Stimulated activated naive CD8-positive, alpha-beta T cell treated with anti-CD3 and anti-CD28 coated beads, Interleukin-15, Interleukin-2, amounts not matched to agents 100 ng/mL and 50 ng/mL, for 24 hours (primary cell): ENCODE data around the gene BTBD9.

Experiments used
- H3K27ac Mint-ChIP-seq: one replicate; pipeline ENCODE4 v1.8.0; 2021; ENCODE audit warnings: mild to moderate bottlenecking, mixed read lengths
- H3K27me3 Mint-ChIP-seq: one replicate; pipeline ENCODE4 v1.8.0; 2021; ENCODE audit warnings: mixed read lengths
- H3K36me3 Mint-ChIP-seq: one replicate; pipeline ENCODE4 v1.8.0; 2021; ENCODE audit warnings: low read depth, mixed read lengths
- H3K4me1 Mint-ChIP-seq: one replicate; pipeline ENCODE4 v1.8.0; 2021; ENCODE audit warnings: low read depth, mixed read lengths
- H3K4me3 Mint-ChIP-seq: one replicate; pipeline ENCODE4 v1.8.0; 2021; ENCODE audit warnings: mild to moderate bottlenecking, mixed read lengths
- H3K9me3 Mint-ChIP-seq: one replicate; pipeline ENCODE4 v1.8.0; 2021; ENCODE audit warnings: mixed read lengths

BTBD9 gene

GRCh38 chr6:38336922-38337321, 302.8 kb downstream of the BTBD9 start:
- Mint-ChIP-seq H3K9me3 (peaks cover 22% of the 10 kb centered on the region), H3K27me3 (no peaks in the 10 kb centered on the region), H3K27ac (no peak overlapping the region), H3K4me1 (no peaks in the 10 kb centered on the region), H3K36me3 (peaks cover 41% of the 10 kb centered on the region), H3K4me3 (no peak overlapping the region)

- Mint-ChIP-seq H3K9me3 (no peaks in the 10 kb centered on the region), H3K27me3 (no peaks in the 10 kb centered on the region), H3K36me3 (no peaks in the 10 kb centered on the region), H3K4me3 (no peak overlapping the region), H3K4me1 (no peaks in the 10 kb centered on the region), H3K27ac (no peak overlapping the region)
These were observed 312.9 kb downstream of the BTBD9 start for GRCh38 chr6:38326837-38327236.

DNA sequence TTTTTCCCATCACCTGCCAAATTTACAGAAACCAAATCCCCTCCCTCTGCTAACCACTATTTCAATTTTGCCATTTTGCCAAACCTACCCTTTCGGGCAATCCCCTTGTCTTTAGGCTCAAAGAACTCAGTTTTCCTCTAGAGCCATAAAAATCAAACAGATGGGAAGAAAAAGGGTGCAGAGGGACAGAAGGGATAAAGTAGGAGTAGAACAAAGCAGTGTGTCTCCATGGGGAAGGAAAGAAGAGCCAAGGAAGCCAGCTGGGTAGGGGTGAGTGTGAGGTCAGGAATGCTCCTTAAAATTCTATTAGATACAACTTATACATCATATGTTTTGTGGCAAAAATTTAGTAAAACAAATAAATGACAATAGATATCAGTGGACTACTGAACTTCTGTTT, 316.5 kb downstream of the BTBD9 start:
- H3K27ac Mint-ChIP-seq, result no peak overlapping the region
- H3K27me3 Mint-ChIP-seq, result no peaks in the 10 kb centered on the region
- H3K4me3 Mint-ChIP-seq, result no peak overlapping the region
- no peaks in the 10 kb centered on the region for H3K4me1 Mint-ChIP-seq
- H3K9me3 Mint-ChIP-seq, result no peaks in the 10 kb centered on the region
- H3K36me3 Mint-ChIP-seq, result no peaks in the 10 kb centered on the region

- no peaks in the 10 kb centered on the region for H3K27me3 Mint-ChIP-seq
- peaks cover 6% of the 10 kb centered on the region for H3K4me1 Mint-ChIP-seq
- no peak overlapping the region for H3K4me3 Mint-ChIP-seq
- H3K9me3 Mint-ChIP-seq, result no peaks in the 10 kb centered on the region
- H3K27ac Mint-ChIP-seq, result no peak overlapping the region
- H3K36me3 Mint-ChIP-seq, result no peaks in the 10 kb centered on the region
These were observed 317.6 kb downstream of the BTBD9 start for GRCh38 chr6:38322138-38322537.

GRCh38 chr6:38320843-38321242, 318.9 kb downstream of the BTBD9 start:
- Mint-ChIP-seq H3K4me3 (no peak overlapping the region), H3K36me3 (no peaks in the 10 kb centered on the region), H3K27ac (no peak overlapping the region), H3K4me1 (peaks cover 6% of the 10 kb centered on the region), H3K9me3 (no peaks in the 10 kb centered on the region), H3K27me3 (no peaks in the 10 kb centered on the region)

DNA sequence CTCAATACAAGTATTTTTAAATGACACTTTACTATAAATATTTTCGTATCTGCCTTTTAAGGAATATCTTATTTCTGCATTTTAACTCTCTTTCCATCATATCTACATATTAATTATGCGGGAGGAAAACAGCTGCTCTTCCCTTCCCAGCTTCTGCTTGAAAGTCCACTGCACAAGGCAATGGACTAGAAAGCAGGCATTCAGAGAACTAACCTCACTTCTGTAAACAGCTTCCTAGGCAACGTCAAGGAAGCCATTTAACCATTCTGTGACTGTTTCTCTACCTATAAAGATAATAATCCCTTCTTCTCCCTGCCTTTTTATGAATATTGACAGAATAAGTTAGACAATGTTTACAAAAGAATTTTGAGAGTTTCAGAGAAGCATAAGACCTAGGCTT, 319.4 kb downstream of the BTBD9 start:
- Mint-ChIP-seq H3K36me3 (no peaks in the 10 kb centered on the region), H3K27me3 (no peaks in the 10 kb centered on the region), H3K27ac (no peak overlapping the region), H3K4me1 (peaks cover 6% of the 10 kb centered on the region), H3K4me3 (no peak overlapping the region), H3K9me3 (no peaks in the 10 kb centered on the region)

- no peaks in the 10 kb centered on the region for H3K9me3 Mint-ChIP-seq
- no peaks in the 10 kb centered on the region for H3K36me3 Mint-ChIP-seq
- H3K27me3 Mint-ChIP-seq, result no peaks in the 10 kb centered on the region
- H3K4me3 Mint-ChIP-seq, result no peak overlapping the region
- no peak overlapping the region for H3K27ac Mint-ChIP-seq
- H3K4me1 Mint-ChIP-seq, result peaks cover 6% of the 10 kb centered on the region
These were observed 320.2 kb downstream of the BTBD9 start for GRCh38 chr6:38319256-38320212.

GRCh38 chr6:38316099-38316868, 323.4 kb downstream of the BTBD9 start:
- H3K4me3 Mint-ChIP-seq, result no peak overlapping the region
- peaks cover 6% of the 10 kb centered on the region for H3K4me1 Mint-ChIP-seq
- no peaks in the 10 kb centered on the region for H3K36me3 Mint-ChIP-seq
- no peak overlapping the region for H3K27ac Mint-ChIP-seq
- H3K27me3 Mint-ChIP-seq, result no peaks in the 10 kb centered on the region
- H3K9me3 Mint-ChIP-seq, result no peaks in the 10 kb centered on the region

- no peaks in the 10 kb centered on the region for H3K9me3 Mint-ChIP-seq
- H3K4me1 Mint-ChIP-seq, result peaks cover 18% of the 10 kb centered on the region
- H3K36me3 Mint-ChIP-seq, result no peaks in the 10 kb centered on the region
- no peaks in the 10 kb centered on the region for H3K27me3 Mint-ChIP-seq
- H3K4me3 Mint-ChIP-seq, result no peak overlapping the region
- H3K27ac Mint-ChIP-seq, result no peak overlapping the region
These were observed 328.5 kb downstream of the BTBD9 start for GRCh38 chr6:38311201-38311600.

DNA sequence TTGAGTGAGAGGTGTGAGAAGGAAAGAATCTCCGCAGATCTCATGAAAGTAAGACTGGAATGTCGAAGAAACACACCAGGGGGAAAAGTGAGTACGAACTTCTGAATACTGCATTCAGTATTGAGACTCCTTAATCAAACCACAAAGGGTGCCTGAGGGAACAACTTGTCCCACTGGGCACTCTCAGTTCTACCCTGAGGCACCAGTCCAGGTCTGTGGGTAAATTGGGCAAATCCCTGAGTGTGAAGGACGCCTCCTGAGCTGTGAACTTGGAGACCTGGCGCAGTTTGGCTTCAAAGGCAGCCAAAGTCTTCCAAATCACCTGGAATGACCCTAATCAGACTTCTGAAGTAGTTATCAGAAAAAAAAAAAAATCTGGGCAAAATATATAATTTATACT, 329.7 kb downstream of the BTBD9 start:
- Mint-ChIP-seq H3K9me3 (no peaks in the 10 kb centered on the region), H3K4me3 (no peak overlapping the region), H3K4me1 (peaks cover 18% of the 10 kb centered on the region), H3K27ac (no peak overlapping the region), H3K27me3 (no peaks in the 10 kb centered on the region), H3K36me3 (no peaks in the 10 kb centered on the region)

- H3K4me3 Mint-ChIP-seq, result no peak overlapping the region
- H3K4me1 Mint-ChIP-seq, result peaks cover 21% of the 10 kb centered on the region
- no peak overlapping the region for H3K27ac Mint-ChIP-seq
- H3K27me3 Mint-ChIP-seq, result no peaks in the 10 kb centered on the region
- H3K9me3 Mint-ChIP-seq, result no peaks in the 10 kb centered on the region
- no peaks in the 10 kb centered on the region for H3K36me3 Mint-ChIP-seq
These were observed 332.0 kb downstream of the BTBD9 start for GRCh38 chr6:38307740-38308139.

DNA sequence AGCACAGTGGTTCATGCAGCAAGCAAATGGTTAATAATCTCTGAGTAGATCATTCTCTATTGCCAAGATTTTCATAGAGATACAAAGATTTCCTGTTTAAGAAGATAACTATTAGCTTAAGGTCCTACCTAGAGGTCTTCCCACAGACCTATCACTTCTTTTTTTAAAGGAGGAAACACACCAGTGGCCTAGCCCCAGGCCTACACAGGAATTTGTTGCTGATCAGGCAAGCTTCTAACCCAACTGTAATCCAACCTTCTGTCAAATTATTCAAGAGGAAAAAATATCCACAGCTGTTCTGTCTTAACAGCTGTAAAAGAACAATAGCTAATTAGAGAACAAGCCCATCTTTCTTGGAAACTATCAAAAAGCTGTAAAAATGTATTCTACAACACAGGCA, 332.8 kb downstream of the BTBD9 start:
- H3K27me3 Mint-ChIP-seq, result no peaks in the 10 kb centered on the region
- H3K4me3 Mint-ChIP-seq, result no peak overlapping the region
- no peak overlapping the region for H3K27ac Mint-ChIP-seq
- no peaks in the 10 kb centered on the region for H3K9me3 Mint-ChIP-seq
- H3K36me3 Mint-ChIP-seq, result no peaks in the 10 kb centered on the region
- peaks cover 24% of the 10 kb centered on the region for H3K4me1 Mint-ChIP-seq

GRCh38 chr6:38305995-38306681, 333.6 kb downstream of the BTBD9 start:
- no peaks in the 10 kb centered on the region for H3K9me3 Mint-ChIP-seq
- no peak overlapping the region for H3K4me3 Mint-ChIP-seq
- no peak overlapping the region for H3K27ac Mint-ChIP-seq
- no peaks in the 10 kb centered on the region for H3K27me3 Mint-ChIP-seq
- peaks cover 24% of the 10 kb centered on the region for H3K4me1 Mint-ChIP-seq
- H3K36me3 Mint-ChIP-seq, result no peaks in the 10 kb centered on the region

DNA sequence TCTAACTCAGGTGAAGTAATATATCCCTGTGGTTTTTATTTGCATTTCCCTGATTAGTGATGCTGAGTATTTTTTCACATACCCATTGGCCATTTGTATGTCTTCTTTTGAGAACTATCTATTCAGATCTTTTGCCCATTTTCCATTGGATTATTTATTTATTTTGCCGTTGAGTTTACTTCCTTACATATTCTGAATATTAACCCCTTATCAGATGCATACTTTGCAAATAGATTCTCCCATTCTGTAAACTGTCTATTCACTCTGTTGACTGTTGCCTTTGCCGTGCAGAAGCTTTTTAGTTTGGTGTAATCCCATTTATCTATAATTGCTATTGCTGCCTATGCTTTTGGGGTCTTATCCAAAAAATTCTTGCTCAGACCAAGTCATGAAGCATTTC, 336.9 kb downstream of the BTBD9 start:
- Mint-ChIP-seq H3K36me3 (peaks cover 5% of the 10 kb centered on the region), H3K9me3 (no peaks in the 10 kb centered on the region), H3K27ac (no peak overlapping the region), H3K4me1 (peaks cover 19% of the 10 kb centered on the region), H3K27me3 (no peaks in the 10 kb centered on the region), H3K4me3 (no peak overlapping the region)

DNA sequence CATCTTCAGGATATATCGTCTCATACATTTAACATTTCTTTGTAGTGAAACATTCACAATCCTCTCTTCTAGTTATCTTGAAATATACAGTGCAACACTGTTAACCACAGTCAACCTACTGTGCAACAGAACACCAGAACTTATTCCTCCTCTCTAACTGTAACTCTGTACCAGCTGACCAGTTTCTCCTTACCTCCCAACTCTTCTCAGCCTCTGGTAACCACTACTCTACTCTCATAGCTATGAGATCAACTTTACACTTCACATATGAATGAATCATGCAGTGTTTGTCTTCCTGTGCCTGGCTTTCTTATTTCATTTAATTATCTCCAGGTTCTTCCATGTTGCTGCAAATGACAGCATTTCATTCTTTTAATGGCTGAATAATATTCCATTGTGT, 337.6 kb downstream of the BTBD9 start:
- H3K27ac Mint-ChIP-seq, result no peak overlapping the region
- peaks cover 11% of the 10 kb centered on the region for H3K4me1 Mint-ChIP-seq
- no peaks in the 10 kb centered on the region for H3K27me3 Mint-ChIP-seq

More for the DNA sequence above, 337.6 kb downstream of the BTBD9 start:
- no peaks in the 10 kb centered on the region for H3K9me3 Mint-ChIP-seq
- H3K4me3 Mint-ChIP-seq, result no peak overlapping the region
- peaks cover 9% of the 10 kb centered on the region for H3K36me3 Mint-ChIP-seq
